ENCODE data around the gene ERBB4.
"Not testable (repeated sequence)": the region's sequence is repeated elsewhere in the genome, so short reads cannot be mapped to it uniquely, and the experiment has no call there.

The ERBB4 gene

DNA sequence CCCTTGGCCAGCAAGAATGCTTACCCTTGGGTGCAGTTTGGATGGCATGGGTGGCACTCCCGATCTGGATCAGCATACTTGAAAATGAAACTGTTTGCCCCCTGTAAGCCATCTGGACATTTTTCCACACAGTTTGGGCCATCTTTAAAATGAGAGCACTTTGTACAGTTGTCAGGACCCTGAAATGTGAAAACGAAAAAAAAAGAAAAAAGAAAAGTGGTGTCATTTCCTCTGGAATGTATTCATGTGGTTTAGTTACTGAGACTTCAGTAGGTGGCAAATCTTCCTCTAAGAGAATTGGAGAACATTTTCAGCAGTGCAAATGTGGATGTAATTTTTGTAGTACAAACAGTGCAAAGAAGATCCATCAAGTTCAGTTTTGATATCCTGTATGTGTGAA lies 873.3 kb downstream of the ERBB4 start:
- FAIRE-seq: no peak

DNA sequence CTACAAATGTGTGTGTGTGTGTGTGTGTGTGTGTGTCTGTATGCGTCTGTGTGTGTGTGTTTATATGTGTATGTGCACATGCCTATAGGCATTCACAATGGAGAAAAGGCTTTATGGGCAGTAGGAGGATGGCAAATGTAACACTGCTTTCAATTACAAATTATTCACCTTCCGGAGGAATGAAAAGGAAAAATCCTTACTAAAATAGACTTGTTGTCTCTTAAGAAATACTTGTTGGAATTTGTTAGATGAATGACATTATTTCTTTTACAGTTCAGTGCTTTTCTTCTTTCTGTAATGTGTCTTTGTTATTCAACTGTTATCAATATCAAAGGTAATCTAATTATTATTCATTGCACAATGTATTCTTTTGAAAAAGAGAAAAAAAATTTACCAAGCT lies 874.3 kb downstream of the ERBB4 start:
- FAIRE-seq: no peak

- no peak for FAIRE-seq
Measured at GRCh38 chr2:211654211-211654780, 884.3 kb downstream of the ERBB4 start.

GRCh38 chr2:211652327-211652726 lies 886.3 kb downstream of the ERBB4 start:
- FAIRE-seq: no peak

DNA sequence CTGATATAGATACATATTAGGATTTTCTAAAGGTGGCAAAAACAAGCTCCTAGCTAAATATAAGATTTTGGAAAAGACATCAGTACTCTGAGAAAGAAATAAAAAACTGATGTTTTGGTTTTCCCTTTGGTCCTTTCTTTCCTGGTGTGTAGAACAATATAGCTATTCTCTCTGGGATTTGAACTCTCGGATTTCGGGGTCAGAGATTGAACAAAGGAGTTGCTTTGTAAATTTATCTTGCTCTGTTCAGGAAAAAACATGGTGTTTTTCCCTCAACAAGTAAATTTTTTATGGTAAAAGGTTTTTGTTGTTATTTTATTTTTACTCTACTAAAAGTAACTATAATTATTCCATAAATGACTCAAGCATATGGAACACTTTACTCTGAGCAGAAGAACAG lies 889.3 kb downstream of the ERBB4 start:
- FAIRE-seq: no peak

DNA sequence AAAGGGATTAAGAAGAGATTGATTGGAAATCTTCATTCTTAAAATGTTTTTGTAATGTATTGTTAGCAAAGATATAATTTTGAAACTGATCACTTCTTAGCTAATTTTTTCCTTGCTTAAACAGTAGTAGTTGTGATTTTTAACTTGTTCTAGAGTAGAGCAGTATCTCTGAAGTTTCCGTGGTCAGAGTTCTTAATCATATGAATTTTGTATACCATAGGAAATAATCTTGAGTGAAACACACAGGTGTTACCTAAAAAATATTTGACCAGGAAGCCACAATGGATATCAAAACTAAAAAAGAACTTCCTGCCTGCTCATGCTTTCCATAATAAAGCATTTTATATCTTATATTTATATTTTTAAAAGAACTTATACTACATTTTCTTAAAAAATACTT lies 907.1 kb downstream of the ERBB4 start:
- no peak for FAIRE-seq

DNA sequence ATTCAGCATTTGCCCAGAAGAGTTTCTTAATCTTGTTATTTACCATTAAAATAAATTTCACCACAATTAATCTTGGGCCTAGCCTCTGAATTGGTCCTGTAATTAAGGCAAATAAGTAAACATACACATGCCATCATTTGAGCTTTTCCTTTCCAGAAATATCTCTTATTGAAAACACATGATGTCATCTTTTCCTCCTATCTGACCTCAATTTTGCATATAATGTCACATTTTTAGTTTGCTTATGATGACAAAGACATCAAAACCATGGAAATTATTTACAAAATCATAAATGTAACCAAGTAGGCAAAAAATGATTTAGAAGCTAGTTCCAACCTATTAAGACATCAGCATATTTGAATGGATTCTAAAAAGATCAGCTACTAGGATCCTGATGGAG lies 915.5 kb downstream of the ERBB4 start:
- FAIRE-seq: no peak

DNA sequence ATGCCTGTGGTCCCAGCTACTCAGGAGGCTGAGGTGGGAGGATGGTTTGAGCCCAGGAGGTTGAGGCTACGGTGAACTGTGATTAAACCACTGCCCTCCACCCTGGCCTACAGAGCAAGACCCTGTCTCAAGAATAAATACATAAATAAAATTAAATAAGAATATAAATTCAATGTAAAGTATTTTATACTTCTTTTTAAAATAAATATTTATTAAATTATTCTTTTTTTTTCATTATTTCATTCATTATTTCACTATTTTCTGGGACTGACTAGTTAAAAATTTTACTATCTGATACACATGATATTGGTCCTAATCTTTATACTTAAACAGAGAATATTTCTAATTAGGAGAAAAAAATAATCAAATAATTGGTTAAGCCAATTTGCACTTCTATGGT lies 917.6 kb downstream of the ERBB4 start:
- FAIRE-seq: no peak

GRCh38 chr2:211617803-211618202 lies 920.8 kb downstream of the ERBB4 start:
- FAIRE-seq: no peak

GRCh38 chr2:211611621-211612020 lies 927.0 kb downstream of the ERBB4 start:
- FAIRE-seq: no peak

- no peak for FAIRE-seq
Measured at GRCh38 chr2:211611061-211611518, 927.5 kb downstream of the ERBB4 start.

DNA sequence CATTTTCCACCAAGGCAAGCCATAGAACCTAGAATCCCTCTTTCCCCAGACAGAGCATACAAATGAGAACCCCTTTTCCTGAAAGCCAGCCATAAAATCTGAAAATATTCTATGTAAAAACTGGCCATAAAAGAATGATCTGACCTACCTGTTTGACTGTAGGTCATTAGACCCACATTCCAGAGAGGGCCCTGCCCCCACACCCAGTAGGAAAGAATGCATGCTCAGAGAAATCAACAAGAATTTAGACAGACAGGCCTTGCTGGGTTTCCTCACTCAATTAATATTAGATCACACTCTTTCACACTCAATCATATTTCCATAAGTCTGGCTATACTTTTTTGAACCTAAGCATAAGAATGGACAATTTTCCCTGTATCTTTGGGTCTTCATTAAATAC lies 929.5 kb downstream of the ERBB4 start:
- no peak for FAIRE-seq

DNA sequence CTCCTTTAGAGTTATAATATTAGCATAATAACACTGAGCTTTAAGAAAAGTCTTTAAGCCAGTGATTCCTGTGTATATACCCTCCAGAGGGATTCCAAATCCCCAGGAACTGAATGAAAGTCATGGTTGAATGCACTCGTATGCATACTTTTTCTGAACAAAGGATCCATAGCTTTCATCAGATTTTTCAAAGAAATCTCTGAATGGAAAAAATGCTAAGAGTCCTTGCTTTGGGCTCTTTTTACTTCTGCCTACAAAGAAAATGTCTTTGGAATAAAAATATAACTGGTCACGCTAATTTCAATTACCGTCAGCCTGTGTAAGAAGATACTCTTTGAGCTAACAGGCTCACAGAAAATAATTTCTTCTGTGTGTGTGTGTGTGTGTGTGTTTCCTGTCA lies 939.5 kb downstream of the ERBB4 start:
- FAIRE-seq: no peak

- no peak for FAIRE-seq
Measured at GRCh38 chr2:211598238-211598637, 940.4 kb downstream of the ERBB4 start.

GRCh38 chr2:211592006-211592405 lies 946.6 kb downstream of the ERBB4 start:
- not testable (repeated sequence) for FAIRE-seq

DNA sequence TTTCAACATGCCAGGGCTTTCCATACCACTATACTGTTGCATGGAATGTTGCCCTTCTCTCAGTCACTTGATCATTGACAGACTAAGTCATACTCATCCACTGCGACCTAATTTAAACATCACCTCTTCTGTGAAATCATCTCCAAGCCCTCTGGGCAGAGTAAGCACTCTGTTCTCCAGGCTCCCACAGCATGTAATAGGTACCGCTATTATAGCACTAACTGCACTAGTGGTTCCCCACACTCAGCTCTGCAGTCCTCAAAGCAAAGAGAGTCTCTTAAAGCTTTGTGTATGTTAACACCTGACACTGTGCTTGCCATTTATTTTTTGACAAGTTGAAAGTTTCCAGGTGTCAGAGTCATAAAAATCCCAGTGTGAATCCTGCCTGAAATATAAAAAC lies 947.2 kb downstream of the ERBB4 start:
- no peak for FAIRE-seq

GRCh38 chr2:211568439-211568838 lies 970.2 kb downstream of the ERBB4 start:
- no peak for FAIRE-seq

GRCh38 chr2:211564441-211564840 lies 974.2 kb downstream of the ERBB4 start:
- FAIRE-seq: no peak

DNA sequence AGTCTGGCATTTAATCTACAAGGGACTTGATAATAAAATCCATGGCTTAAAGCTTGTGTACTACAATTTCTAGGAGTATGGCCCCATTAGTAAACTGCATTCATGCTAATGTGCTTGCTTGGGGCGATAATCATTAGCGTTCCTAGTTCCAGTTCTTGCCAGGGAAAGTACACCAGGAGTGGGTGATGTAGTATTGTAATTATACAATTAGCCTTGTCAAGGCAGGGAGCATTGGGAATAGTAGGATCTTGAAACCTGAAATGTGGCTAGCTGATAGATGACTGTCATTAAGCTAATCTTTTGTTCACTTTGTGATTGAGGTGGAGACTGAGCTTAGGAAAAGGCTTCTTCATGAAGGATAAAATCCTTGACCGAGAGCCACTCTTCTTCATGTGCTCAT lies 993.0 kb downstream of the ERBB4 start:
- no peak for FAIRE-seq

DNA sequence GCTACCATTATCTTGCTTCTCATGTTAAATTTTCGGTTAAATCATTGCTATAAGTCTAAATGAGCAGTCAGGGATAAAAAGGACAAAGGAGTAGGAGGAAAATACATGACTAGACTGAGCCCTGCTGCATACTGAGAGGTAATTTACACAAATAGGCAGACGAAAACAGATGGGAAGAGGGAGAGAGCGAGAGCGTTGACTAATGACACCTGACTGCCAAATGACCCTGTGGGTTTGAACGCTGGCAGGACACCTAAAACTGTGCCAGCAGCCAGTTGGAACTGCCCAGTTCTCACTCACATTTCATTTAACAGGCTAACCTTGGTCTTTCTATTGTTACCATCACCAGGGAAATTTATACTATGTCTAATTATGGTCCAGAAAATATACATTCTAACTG lies 1004.0 kb downstream of the ERBB4 start:
- no peak for FAIRE-seq

GRCh38 chr2:211524248-211524647 lies 1014.4 kb downstream of the ERBB4 start:
- FAIRE-seq: not testable (repeated sequence)

DNA sequence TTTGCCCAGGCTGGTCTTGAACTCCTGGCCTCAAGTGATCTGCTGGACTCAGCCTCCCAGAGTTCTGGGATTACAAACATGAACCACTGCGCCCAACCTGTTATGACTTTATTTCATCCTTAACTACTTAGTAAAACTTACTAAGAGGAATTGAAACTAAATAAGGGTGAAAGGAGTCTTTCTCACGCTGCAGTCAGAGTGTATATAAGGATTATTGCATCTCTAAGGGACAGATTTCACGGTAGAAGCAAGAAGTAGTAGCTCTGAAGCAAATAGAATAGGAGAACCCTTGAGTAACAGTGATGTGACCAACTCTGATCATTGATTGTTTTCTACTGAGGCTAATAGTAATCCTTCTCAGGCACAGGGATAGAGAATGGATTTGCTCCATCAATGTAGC lies 1022.1 kb downstream of the ERBB4 start:
- FAIRE-seq: no peak

DNA sequence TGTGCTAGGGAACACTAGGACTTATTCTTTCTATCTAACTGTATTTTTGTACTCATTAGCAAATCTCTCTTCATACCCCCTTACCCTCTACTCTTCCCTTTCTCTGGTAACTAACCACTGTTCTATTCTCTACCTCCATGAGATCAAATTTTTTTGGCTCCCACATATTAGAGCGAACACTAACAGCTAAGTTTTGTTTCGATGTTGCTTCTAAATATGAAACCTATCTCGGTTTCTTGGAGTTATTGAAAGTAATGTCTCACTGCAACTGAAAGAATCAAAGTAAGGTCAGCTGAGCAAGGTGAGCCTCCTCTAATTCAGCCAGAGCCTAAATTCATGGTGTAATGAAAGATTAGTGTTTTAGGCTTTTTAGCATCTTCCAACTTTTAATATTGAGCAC lies 1024.6 kb downstream of the ERBB4 start:
- FAIRE-seq: no peak

DNA sequence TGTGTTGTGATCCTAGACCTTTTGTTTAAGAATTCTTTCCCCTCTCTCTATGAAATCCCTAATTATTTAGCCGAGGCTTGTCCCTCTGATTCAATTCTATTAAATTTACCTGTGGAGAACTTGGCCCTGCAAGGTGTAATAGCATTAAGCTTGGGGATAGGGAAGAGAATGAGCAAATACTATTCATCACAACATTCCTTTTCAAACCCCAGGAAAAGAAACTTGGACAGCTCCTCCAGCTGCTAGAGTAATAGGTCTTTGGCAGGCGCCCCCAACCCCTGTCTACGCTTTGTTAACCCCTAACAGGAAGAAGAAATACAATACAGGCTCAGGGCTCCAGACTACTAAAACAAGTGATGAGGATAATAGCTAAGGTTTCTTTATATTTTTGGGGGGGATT lies 1025.2 kb downstream of the ERBB4 start:
- FAIRE-seq: no peak

GRCh38 chr2:211512806-211513205 lies 1025.8 kb downstream of the ERBB4 start:
- FAIRE-seq: no peak

DNA sequence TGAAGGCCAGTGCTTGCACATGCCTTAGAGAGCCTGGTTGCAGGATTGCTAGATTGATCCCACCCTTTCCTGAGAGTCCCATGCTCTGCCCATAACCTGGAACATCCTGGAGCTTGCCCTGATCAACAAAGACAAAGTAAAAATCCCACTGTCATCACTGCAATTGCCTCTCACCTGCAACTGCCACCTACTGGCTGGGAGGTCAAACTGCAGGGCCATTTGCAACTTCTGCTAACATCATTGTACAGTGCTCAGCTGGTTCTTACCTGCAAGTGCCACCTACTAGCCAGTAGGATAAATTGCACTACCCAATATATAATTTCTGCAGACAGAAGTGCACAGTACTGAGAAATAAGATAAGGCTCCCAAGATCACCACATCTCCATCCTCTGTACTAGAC lies 1034.7 kb downstream of the ERBB4 start:
- no peak for FAIRE-seq
